GM21737 (cell line): ENCODE measurements around the gene ADCY5.

ENCODE experiments used
- ATAC-seq: cut with Tn5 transposase; IDR thresholded peaks from one replicate; pipeline ENCODE4 v1.9.1; 2021; ENCODE audit warnings: mild to moderate bottlenecking, moderate library complexity; ENCODE audit not compliant: unreplicated experiment

Gene ADCY5

DNA sequence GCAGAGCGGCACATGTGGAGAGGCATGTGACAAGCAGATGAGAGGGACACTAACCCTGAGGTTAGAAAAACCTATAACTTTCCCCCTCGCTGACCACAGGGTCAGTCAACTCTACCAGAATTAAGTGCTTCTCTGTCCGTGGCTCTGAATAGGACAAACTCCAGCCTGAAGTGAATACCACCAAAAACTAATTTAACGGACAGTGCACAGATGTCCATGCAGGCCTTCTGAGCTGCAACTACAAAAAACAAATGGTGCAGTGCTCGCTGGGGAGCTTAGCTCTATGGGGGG lies 59.3 kb downstream of the ADCY5 start:
- ATAC-seq, result no peak

DNA sequence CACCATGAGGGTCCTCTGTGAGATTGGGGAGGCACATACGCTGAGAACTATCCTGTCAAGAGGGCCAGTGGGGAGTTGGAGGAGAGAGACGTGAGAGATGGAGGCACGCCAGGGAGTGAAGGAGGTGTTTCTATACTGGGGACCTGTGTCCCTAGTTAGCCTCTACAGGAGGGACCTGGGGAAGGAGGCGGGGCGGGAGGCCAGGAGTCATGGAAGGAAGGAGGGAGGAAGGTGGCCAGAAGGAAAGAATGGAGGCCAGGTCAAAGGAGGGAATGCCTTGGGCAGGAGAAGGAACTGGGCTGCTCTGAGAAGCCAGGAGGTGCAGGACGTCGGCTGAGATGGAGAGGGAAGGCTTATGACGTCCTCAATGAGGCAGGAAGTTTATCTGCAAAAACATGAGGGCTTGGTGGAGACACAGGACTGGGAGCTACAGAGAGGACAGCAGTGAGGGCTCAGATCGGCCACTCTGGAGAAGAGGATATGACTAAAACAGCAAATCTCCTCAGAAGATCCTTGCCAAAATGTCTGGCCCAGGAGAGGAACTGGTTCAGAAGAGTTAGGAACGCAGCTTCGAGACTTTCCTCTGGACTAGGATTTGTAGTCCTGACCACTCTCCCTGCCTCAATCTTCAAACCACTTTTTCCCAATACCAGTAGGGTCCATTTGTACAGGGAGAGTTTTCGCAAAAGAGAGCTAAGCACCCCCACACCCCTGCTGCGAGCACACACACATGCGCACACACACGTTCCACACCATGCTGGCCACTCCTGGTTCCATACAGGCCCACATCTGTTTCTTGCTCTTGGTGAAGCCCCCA lies 59.9 kb downstream of the ADCY5 start:
- ATAC-seq, result no peak

GRCh38 chr3:123388042-123388441 lies 60.8 kb downstream of the ADCY5 start:
- ATAC-seq, result no peak

DNA sequence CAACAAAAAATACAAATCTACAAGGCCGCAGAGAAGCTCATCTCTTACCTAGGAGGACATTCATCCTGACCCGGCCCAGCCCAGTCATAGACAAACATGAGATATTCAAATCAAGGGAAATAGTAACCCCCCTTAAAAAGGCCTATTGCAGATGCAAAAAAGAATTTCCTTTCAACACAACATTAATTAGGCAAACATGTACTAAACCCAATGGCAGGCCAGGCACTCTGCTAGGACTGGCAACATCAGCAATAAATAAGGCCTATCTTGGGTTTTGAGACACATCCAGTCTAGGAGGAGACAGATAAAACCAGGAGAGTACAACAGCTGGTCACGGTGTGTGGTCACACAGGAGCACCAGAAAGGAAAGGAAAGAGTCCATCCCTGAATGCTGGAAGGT lies 61.4 kb downstream of the ADCY5 start:
- ATAC-seq, result no peak

GRCh38 chr3:123386477-123387040 lies 62.3 kb downstream of the ADCY5 start:
- no peak for ATAC-seq

DNA sequence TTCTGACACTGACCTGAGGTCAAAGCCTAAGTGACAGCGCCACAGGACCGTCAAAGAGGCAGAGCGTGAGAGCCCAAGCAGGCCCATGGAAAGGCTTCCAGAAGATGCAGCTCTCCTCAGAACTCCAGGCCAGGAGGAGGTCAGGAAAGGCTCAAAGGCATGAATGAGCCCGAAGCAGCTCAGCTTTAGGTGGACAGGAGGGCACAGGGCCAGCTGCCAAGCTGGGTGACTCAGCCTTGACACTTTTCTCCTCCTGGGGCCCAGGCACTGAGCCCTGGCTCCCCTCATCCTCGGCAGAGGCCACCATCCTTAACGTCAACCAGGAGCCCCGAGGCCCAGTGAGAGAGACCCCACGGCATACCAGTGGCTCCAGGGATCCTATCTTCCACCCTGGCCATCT lies 62.9 kb downstream of the ADCY5 start:
- ATAC-seq, result no peak

GRCh38 chr3:123385499-123385898 lies 63.4 kb downstream of the ADCY5 start:
- ATAC-seq, result no peak

GRCh38 chr3:123385001-123385401 lies 63.9 kb downstream of the ADCY5 start:
- no peak for ATAC-seq

GRCh38 chr3:123384256-123384655 lies 64.6 kb downstream of the ADCY5 start:
- ATAC-seq, result no peak

GRCh38 chr3:123383091-123384053 lies 65.5 kb downstream of the ADCY5 start:
- no peak for ATAC-seq

GRCh38 chr3:123380261-123380660 lies 68.6 kb downstream of the ADCY5 start:
- ATAC-seq, result no peak

- ATAC-seq, result no peak
Observed at GRCh38 chr3:123379041-123379830, 69.7 kb downstream of the ADCY5 start.

DNA sequence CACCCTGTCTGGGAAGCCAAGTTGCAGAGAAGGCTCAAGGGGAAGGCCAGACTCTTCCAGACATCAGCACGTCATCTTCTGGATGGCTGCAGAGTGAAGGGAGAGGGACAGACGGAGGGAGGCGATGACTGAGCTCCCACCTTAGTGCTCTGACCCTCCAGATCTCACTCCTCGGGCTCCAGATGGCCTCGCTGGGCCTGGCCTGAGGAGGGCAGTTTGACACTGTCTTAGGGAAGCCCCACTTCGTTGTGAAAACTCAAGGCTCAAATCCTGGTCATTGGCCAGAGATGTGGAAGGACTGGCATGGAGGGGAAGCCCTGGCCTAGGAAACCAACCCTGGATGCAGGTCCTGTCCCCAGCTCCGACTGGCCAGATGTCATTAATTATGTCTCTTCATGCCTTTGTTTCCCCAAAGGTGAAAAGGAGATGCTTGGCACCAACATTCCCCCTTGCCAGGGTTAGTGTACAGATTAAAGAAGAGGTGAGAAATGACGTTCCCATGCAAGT lies 70.4 kb downstream of the ADCY5 start:
- no peak for ATAC-seq

DNA sequence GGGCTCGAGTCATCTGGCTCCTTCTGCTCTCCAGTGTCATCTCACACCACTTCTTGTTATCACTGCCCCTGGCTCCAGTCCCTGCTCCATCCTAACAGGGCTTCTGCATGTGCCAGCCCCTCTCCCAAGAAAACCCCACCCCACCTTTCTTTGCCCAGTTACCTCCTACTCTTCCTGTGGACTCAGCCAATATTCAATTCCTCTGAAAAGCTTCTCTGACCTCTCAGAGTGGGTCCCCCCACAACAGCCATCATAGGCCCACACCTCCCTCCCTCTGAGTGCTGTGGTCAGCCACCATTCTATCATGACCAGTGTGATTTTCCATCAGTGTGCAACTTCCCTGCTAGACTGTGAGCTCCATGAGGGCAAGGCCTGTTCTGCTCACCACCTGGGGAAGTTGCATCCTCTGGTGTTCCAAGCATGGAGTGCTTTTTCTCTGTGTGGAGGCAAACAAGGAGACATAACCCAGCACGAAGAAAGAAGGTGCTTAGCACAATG lies 71.6 kb downstream of the ADCY5 start:
- no peak for ATAC-seq

GRCh38 chr3:123376451-123377242 lies 72.2 kb downstream of the ADCY5 start:
- ATAC-seq, result no peak

DNA sequence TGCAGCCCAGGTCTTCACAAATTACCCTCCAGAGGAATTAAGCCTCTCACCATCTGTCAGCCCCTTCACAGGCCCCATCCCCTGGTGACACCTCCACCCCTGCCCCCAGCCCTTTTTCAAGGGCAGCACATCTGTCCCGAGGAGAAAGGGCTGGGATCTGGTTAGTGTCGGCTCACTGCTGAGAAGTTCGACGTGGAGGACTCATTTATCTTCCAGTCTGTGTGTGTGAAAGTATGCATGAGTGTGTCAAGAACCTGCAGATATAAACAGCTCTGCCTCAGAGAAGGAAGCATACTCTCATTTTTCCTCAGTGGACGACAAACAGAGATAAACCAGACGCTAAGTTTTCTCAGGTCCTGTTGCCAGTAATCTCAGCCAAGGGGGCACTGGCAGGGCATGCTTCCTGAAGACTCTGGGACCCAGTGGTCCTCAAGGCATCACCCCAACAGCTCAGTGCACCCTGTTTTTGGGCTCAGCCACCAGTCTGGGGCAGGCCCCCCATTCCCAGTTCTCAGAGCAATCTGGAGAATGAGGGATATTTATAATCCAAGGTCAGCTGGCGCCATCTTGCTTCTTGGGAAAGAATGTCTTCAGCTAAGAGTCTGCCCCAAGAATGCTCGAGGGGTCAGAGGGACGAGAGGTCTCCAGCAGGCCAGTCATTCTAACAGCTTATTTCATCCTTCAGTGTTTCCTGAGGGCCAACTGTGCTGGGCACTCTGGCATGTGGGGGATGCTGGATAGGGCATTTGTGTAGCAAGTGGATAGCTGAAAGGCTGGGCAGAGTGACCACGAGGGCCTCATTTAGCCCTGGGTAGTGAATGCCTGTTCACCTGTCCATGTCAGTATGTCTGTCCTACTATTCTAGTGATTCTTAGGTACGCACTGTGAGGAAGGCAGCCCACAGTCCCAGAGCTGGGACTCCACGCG lies 73.6 kb downstream of the ADCY5 start:
- ATAC-seq, result no peak

GRCh38 chr3:123374016-123374415 lies 74.9 kb downstream of the ADCY5 start:
- no peak for ATAC-seq

GRCh38 chr3:123373474-123373987 lies 75.4 kb downstream of the ADCY5 start:
- ATAC-seq, result no peak
